Osteocyte (in vitro differentiated cells): ENCODE data around the gene PLEKHG4B. TPM values are rescaled to one million over a fixed set of nuclear protein-coding genes. Genes with fewer than 3 reads are reported as not detected.

ENCODE experiments used
- DNase-seq: peaks from one replicate; pipeline ENCODE4 v3.0.0; 2021; ENCODE audit warnings: mixed read lengths; ENCODE audit not compliant: unreplicated experiment; ENCODE audit errors: extremely low spot score
- H3K27ac Mint-ChIP-seq: one replicate; pipeline ENCODE4 v1.8.0; 2021; ENCODE audit warnings: mild to moderate bottlenecking, mixed read lengths; ENCODE audit not compliant: unreplicated experiment
- H3K27me3 Mint-ChIP-seq: one replicate; pipeline ENCODE4 v1.8.0; 2021; ENCODE audit warnings: mixed read lengths; ENCODE audit not compliant: unreplicated experiment
- H3K36me3 Mint-ChIP-seq: one replicate; pipeline ENCODE4 v1.8.0; 2021; ENCODE audit warnings: mixed read lengths; ENCODE audit not compliant: unreplicated experiment
- H3K4me1 Mint-ChIP-seq: one replicate; pipeline ENCODE4 v1.8.0; 2021; ENCODE audit warnings: mixed read lengths; ENCODE audit not compliant: unreplicated experiment
- H3K4me3 Mint-ChIP-seq: one replicate; pipeline ENCODE4 v1.8.0; 2021; ENCODE audit warnings: mild to moderate bottlenecking, moderate library complexity, mixed read lengths; ENCODE audit not compliant: unreplicated experiment
- H3K9me3 Mint-ChIP-seq: one replicate; pipeline ENCODE4 v1.8.0; 2021; ENCODE audit warnings: mixed read lengths; ENCODE audit not compliant: unreplicated experiment
- total RNA-seq: library from RNA; stranded (reverse); gene quantifications from 2 replicates; pipeline ENCODE4 v1.2.1, GENCODE V29; 2021
- TF ChIP-seq, protein P1 (sequence below): fragments of 200-600 bp; sonication (generic); IDR thresholded peaks from 2 replicates; pipeline ENCODE4 v1.5.0; 2021; ENCODE audit warnings: antibody characterized with exemption, mild to moderate bottlenecking, moderate library complexity

PLEKHG4B gene
- total RNA-seq, 1 donor from 2014 or later, result 4.5 TPM

- H3K27me3 Mint-ChIP-seq, result no peaks in the 10 kb centered on the region
- H3K27ac Mint-ChIP-seq, result no peak overlapping the region
- H3K4me1 Mint-ChIP-seq, result no peaks in the 10 kb centered on the region
- no peak for DNase-seq
- H3K4me3 Mint-ChIP-seq, result no peak overlapping the region
- TF ChIP-seq, protein P1, sequence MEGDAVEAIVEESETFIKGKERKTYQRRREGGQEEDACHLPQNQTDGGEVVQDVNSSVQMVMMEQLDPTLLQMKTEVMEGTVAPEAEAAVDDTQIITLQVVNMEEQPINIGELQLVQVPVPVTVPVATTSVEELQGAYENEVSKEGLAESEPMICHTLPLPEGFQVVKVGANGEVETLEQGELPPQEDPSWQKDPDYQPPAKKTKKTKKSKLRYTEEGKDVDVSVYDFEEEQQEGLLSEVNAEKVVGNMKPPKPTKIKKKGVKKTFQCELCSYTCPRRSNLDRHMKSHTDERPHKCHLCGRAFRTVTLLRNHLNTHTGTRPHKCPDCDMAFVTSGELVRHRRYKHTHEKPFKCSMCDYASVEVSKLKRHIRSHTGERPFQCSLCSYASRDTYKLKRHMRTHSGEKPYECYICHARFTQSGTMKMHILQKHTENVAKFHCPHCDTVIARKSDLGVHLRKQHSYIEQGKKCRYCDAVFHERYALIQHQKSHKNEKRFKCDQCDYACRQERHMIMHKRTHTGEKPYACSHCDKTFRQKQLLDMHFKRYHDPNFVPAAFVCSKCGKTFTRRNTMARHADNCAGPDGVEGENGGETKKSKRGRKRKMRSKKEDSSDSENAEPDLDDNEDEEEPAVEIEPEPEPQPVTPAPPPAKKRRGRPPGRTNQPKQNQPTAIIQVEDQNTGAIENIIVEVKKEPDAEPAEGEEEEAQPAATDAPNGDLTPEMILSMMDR, result no peak
- no peaks in the 10 kb centered on the region for H3K9me3 Mint-ChIP-seq
- H3K36me3 Mint-ChIP-seq, result peaks cover 28% of the 10 kb centered on the region
These were observed 109.0 kb downstream of the PLEKHG4B start for GRCh38 chr5:200985-201384.

DNA sequence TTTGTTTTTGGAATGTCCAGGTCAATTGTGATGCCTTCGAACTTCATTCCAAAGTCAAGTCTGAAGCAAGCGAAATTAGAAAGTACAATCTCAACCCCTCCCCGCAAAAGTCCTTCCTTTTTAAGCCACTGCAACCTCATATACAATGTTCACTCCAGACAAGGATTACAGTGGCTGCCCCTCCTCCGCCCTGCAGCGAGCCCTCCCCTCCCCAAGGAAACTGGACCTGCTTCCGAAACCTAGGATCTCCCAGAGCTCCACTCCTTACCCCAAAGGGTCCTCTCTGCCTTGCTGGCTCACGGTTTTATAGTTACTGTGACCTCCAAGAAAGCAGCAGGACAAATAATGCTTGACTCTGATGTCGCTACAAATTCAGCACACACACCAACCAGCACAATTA lies 109.7 kb downstream of the PLEKHG4B start:
- Mint-ChIP-seq H3K36me3 (peaks cover 28% of the 10 kb centered on the region), H3K27ac (no peak overlapping the region), H3K27me3 (no peaks in the 10 kb centered on the region), H3K9me3 (no peaks in the 10 kb centered on the region), H3K4me3 (no peak overlapping the region), H3K4me1 (peaks cover 2% of the 10 kb centered on the region)
- DNase-seq, result no peak
- TF ChIP-seq, protein P1, result no peak

DNA sequence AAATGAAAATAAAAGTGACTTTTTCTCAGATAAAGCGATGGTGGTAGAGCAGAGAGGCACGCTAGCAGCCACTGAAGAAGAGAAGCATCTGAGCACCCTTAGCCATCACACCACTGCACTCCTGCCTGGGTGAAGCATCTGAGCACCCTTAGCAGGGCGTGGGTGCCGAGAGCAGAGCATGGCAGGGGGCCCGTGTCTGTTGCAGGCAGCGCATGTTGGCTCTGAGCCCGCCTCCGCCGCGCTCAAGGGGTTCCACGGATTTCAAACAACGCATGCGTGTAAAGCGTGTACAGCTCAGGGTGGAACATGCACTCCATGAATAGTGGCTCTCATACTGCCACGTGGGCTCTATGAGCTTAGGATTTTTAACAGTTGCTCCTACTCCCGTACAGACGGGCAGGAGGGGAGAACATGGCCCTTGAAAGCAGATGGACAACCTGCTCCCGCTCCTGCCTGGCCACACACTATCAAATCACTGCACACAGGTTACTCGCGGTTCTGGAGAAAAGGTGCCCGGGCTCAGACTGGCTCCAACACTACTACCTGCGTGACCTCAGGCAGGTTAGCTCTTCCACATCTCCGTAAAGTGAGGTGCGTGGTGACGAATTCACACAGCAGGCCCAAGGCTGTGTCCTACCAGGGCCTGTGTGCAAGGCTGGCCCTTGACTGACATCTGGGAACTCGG lies 111.4 kb downstream of the PLEKHG4B start:
- Mint-ChIP-seq H3K4me1 (peaks cover 8% of the 10 kb centered on the region), H3K9me3 (no peaks in the 10 kb centered on the region), H3K36me3 (peaks cover 35% of the 10 kb centered on the region), H3K27ac (no peak overlapping the region), H3K27me3 (no peaks in the 10 kb centered on the region), H3K4me3 (no peak overlapping the region)
- TF ChIP-seq, protein P1, result no peak
- no peak for DNase-seq

GRCh38 chr5:204001-204400 lies 112.0 kb downstream of the PLEKHG4B start:
- H3K27ac Mint-ChIP-seq, result no peak overlapping the region

DNA sequence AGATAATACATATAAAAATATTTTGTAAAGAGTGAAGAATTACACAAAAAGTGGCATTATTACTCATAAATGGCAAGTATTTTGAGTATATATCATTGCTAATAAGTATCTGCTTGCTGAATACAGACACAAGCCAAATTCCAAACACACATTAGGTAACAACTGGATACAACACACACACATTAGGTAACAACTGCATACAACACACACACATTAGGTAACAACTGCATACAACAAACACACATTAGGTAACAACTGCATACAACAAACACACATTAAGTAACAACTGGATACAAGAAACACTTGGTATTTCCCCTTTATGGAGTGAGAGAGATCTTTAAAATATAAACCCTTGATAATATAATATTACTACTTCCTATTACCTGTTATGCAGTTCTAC lies 112.5 kb downstream of the PLEKHG4B start:
- H3K4me1 Mint-ChIP-seq, result peaks cover 8% of the 10 kb centered on the region
- no peak for DNase-seq
- no peak overlapping the region for H3K27ac Mint-ChIP-seq
- H3K4me3 Mint-ChIP-seq, result no peak overlapping the region
- TF ChIP-seq, protein P1, result no peak
- H3K9me3 Mint-ChIP-seq, result no peaks in the 10 kb centered on the region
- H3K27me3 Mint-ChIP-seq, result no peaks in the 10 kb centered on the region
- H3K36me3 Mint-ChIP-seq, result peaks cover 35% of the 10 kb centered on the region

More at GRCh38 chr5:204001-204400, 112.0 kb downstream of the PLEKHG4B start:
- no peaks in the 10 kb centered on the region for H3K9me3 Mint-ChIP-seq
- peaks cover 8% of the 10 kb centered on the region for H3K4me1 Mint-ChIP-seq
- DNase-seq, result no peak
- TF ChIP-seq, protein P1, result no peak
- H3K4me3 Mint-ChIP-seq, result no peak overlapping the region
- H3K36me3 Mint-ChIP-seq, result peaks cover 35% of the 10 kb centered on the region
- no peaks in the 10 kb centered on the region for H3K27me3 Mint-ChIP-seq
